ENCODE data around the gene RAB42.

GRCh38 chr1:28582248-28582615 lies 9.8 kb upstream of the RAB42 start:
- TF ChIP-seq, protein P1, sequence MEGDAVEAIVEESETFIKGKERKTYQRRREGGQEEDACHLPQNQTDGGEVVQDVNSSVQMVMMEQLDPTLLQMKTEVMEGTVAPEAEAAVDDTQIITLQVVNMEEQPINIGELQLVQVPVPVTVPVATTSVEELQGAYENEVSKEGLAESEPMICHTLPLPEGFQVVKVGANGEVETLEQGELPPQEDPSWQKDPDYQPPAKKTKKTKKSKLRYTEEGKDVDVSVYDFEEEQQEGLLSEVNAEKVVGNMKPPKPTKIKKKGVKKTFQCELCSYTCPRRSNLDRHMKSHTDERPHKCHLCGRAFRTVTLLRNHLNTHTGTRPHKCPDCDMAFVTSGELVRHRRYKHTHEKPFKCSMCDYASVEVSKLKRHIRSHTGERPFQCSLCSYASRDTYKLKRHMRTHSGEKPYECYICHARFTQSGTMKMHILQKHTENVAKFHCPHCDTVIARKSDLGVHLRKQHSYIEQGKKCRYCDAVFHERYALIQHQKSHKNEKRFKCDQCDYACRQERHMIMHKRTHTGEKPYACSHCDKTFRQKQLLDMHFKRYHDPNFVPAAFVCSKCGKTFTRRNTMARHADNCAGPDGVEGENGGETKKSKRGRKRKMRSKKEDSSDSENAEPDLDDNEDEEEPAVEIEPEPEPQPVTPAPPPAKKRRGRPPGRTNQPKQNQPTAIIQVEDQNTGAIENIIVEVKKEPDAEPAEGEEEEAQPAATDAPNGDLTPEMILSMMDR (IDR thresholded peaks at IDR 0.05), result no peak
- no peak for TF ChIP-seq POLR2A (IDR thresholded peaks at IDR 0.05)
